HG02571 (cell line): Measurements from ENCODE around the gene PAQR4.
"Not testable (repeated sequence)": the region's sequence is repeated elsewhere in the genome, so short reads cannot be mapped to it uniquely, and the experiment has no call there.

ENCODE experiments used
- ATAC-seq: cut with Tn5 transposase; IDR thresholded peaks from one replicate; pipeline ENCODE4 v1.9.1; 2021; ENCODE audit warnings: mild to moderate bottlenecking, moderate library complexity; ENCODE audit not compliant: unreplicated experiment

The PAQR4 gene

GRCh38 chr16:2943716-2944115 is 25.4 kb upstream of the PAQR4 start:
- ATAC-seq, result not testable (repeated sequence)

DNA sequence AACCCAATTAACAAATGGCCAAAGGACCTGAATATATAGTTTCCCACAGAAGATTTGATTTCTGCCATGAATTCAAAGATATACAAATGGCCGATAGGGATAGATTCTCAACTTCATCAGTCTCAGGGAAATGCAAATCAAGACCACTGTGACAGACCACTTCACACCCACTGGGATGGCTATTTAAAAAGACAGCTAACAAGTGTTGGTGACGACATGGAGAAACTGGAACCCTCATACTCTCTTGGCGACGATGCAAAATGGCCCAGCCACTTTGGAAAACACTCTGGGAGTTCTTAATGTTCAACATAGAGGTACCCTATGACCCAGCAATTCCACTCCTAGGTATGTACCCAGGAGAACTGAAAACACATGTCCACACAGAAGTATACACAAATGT is 22.5 kb upstream of the PAQR4 start:
- ATAC-seq, result no peak

DNA sequence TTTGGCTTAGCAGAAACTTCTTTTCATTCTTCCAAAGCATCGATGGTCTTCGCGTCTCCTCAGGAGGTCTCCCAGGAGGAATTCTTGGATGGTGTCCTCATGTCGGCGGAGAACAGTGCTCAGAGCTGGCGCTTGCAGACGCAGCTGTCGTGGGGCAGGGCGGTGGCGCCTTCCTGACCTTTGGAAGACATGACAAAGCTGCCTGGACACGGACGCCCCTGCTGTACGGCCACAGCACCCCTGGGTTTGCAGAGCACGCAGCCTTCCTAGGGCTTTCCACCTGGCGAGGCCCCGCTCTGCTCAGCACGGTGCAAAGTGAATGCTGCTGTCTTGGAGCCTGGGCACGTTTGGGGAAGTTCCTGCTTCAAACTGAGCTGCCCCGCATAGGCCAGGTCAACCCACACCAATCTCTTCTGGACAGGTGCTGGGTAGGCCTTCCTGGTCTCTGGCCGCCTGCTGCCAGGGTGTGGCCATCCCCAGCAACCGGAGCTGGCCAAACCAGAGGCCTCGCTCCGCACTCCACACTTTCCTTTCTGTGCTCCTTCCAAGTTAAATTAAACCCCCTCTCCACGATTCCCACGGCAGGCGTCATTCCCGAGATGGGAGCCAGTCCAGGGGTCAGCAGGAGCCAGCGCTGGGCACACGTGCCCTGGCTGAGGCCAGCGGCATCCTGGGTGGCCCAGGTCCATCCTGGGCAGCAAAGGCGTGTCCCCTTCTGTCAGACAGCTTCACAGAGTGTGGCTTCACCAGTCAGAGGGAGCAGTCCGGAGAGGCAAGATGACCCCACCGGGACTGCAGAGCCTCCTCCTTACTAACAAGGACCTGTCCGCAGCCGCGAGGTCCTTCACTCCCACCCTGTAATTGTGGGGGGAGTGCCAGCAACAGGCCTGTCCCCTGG is 20.1 kb upstream of the PAQR4 start:
- ATAC-seq, result no peak

DNA sequence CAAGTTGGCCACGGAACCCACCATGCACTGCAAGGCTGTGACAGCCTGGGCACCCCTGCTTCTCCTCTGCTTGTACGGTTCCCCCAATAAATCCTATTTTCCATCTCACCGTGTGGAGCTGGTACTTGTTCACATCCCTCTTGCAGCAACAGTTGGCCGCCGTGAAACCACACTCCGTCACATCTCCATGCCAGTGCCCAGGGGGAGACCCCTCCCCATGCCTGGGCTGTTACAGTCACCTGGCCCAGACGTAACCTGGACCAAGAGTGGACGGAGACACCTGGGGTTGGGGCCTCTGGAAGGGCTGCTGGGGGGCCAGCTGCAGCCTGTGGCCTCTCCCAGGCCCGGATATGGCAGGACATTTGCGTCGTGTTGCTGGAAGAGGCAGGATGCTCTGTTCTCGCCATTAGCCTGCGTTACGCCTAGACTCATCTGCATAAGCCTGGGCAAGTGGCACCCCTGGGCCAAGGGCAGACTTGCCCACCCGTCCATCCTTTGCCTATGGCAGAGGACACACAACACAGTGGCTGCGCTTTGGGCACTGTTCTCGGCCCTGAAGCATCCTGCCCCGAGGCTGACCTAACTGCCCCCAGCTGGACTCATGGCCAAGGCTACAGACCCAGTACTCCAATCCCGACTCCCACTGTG is 19.3 kb upstream of the PAQR4 start:
- ATAC-seq, result no peak

DNA sequence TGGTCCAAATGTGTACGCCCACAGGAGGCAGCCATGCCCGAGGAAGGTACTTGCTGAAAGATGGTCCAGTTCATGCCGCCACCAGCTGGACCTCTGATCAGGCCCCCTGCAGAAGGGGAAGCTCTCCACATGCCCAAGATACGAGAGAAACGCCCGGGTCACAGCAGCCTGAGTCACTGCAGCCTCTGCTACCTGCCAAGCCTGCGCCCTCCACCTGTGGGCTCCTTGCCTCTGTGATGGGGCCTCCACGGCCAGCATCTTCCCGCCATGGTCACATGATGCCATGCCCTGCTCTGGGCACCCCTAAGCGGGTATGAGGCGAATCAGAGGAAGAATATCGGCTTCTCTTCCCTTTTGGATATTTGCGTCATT is 18.8 kb upstream of the PAQR4 start:
- ATAC-seq, result no peak

DNA sequence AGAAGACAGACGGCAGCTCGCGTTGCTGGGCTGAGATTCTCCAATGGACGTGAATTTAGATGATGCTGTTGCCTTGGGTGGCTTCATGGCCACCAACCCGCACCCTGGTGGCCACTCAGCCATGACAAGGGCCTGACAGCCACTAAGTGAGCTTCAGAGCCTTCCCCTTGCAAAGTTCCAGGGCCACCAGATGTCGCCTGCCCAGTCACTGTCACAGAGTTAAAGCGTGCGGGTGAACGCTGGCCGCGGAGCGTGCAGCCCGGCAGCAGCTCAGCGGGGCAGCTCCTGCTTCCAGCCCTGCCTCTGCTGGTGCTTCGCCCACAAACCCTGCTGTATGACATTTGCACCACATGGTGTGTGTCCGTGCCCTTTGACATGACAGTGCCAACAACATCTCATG is 18.4 kb upstream of the PAQR4 start:
- no peak for ATAC-seq

GRCh38 chr16:2952679-2953078 is 16.5 kb upstream of the PAQR4 start:
- ATAC-seq, result no peak

- ATAC-seq, result no peak
Measured at GRCh38 chr16:2953706-2954627, 15.2 kb upstream of the PAQR4 start.

DNA sequence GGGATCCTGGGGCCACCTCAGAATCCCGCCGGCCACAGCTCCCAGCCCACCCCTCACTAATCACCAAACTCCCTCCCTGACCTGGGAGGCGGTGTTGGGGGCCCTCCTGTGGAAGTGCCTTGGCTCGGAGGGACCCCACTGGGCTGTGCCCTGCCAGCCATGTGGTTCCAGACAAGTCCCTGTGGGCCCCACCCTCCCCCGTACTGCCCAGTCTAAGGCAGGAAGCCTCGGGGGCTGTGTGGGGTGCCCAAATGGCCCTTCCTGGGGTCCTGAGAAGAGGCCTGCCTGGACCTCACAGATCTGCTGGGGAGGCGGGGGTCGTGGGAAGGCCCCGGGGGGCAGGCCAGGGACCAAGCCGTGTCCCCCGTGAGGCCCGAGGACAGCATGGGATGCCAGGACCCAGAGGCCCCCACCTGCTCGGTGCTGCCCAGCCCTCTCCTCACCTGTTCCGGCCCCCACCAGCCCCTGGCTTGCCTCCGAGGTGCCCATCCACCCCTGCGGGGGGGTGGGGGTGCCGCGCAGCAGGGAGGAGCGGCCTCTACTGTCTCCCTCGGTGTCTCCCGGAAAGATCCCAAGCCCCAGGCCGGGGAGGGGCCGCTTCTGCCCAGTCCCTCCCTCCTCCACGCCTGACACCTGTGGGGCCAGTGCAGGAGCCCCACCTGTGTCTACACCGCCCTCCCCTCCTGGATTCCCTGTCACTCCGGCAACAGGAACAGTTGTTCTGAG is 14.3 kb upstream of the PAQR4 start:
- no peak for ATAC-seq

DNA sequence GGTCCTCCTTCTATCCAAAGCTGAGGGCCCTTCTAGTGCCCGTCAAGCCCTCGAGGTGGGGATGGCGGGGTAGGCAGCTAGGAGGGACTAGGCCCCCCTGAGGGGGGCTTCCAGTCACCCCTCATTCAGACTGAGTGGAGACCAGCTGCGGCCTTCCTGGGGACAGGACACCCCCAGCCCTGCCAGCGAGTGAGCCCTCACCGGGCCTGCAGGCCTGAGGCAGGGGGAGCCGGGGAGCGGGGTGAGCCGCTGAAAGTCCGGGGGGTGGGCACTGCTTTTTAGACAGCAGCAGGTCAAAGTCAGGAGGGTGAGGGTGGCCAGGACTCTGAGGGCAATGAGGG is 13.7 kb upstream of the PAQR4 start:
- no peak for ATAC-seq

- no peak for ATAC-seq
Measured at GRCh38 chr16:2955779-2956578, 13.2 kb upstream of the PAQR4 start.

GRCh38 chr16:2956579-2956956 is 12.6 kb upstream of the PAQR4 start:
- ATAC-seq, result no peak

GRCh38 chr16:2959206-2959605 is 9.9 kb upstream of the PAQR4 start:
- ATAC-seq, result no peak

GRCh38 chr16:2960183-2961010 is 8.8 kb upstream of the PAQR4 start:
- no peak for ATAC-seq

DNA sequence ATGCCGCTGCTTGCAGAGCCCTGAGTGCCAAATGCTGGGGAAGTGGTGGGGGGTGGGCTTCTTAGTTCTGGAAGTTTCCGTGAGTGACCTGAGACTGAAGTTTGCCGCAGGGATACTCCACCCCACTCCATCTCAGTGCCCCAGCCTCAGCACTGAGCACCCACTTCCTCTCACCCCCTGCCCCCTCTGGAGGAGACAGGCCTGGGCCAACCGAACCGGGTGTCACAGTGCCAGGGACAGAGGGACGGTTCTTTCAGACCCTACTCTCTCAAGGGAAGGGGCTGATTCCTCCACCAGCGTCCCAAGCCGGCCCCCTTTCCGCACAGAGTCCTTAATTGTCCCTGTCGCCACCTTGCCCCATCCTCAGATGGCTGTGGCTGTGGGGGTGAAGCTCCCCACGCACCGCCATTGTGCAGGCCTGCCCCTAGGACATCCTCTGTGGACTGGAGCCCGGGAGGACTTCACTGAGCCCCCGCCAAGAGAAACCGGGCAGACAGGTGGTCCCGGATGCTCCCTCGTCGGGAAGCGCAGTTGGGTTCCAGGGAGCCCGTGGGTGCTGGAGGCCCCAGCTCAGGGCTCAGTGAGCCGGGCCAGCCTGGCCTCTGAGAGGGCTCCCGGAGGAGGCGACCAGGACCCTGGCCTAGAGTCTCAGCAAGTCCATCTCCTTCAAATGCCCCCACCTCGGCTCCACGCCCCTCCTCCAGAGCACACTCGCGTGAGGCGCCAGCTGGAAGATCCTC is 6.6 kb upstream of the PAQR4 start:
- no peak for ATAC-seq

DNA sequence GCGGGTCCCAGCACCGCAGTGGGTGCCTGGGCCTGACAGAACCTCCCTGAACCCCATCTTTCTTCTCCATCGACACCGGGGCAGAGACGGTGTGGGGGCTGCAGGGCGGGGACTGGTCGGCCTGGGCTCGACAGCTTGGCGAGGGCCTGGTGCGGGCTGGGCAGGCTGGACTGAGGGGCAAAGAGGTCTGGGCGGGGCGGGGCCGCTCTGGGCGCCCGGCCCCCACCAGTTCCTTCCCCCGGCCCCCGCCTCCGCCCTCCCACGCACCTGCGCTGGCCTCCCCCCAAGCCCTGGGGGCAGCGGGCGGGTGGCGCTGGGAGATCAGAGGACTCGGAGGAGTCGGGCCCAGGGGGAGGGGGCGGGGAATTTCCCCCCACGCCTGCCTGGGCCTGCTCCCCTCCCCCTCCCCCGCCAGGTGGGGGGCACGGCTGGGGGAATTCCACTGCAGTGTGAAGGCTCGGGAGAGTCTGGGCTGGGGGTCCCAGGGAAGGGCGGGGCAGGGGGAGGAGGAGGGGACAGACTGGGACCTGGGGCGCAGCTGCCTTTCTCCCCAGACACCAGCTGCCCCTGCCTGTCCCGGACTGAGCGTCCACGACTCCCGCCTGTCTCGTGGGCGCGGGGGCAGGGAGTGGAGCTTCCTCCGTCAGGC is 6.0 kb upstream of the PAQR4 start:
- no peak for ATAC-seq

- ATAC-seq, result no peak
Measured at GRCh38 chr16:2963723-2964474, 5.2 kb upstream of the PAQR4 start, which contains the start of gene KREMEN2. Gene KREMEN2, plus strand, starts transcription at chr16:2964275. Its CDS starts 246 bp downstream, at chr16:2964521.
